HEK293T (cell line): ENCODE measurements around the gene NPBWR2.

ENCODE experiments used
- CTCF ChIA-PET: fragments of 350-600 bp; formaldehyde crosslinking; extraction: SDS; loops from one replicate; lab custom pipeline; 2021; ENCODE audit warnings: antibody characterized with exemption, inconsistent platforms; lab: Yijun Ruan, JAX
- POLR2A ChIA-PET: fragments of 350-600 bp; formaldehyde crosslinking; extraction: SDS; loops from one replicate; lab custom pipeline; 2020; ENCODE audit warnings: antibody characterized with exemption, inconsistent platforms; lab: Yijun Ruan, JAX
- DNase-seq: peaks from one replicate; pipeline ENCODE4 v3.0.0; 2012; ENCODE audit warnings: mixed read lengths; ENCODE audit errors: extremely low spot score
- ARNT ChIP-seq: fragments of 450-650 bp; IDR thresholded peaks from 2 replicates; pipeline ENCODE4 v1.6.1; 2017; ENCODE audit warnings: mild to moderate bottlenecking
- BHLHE40 ChIP-seq: fragments of 450-650 bp; IDR thresholded peaks from 2 replicates; pipeline ENCODE4 v1.6.1; 2016; ENCODE audit warnings: mild to moderate bottlenecking, moderate library complexity, borderline replicate concordance
- CTBP1 ChIP-seq: fragments of 450-650 bp; IDR thresholded peaks from 2 replicates; pipeline ENCODE4 v1.6.1; 2016; ENCODE audit warnings: borderline replicate concordance
- ELF4 ChIP-seq: fragments of 450-650 bp; IDR thresholded peaks from 2 replicates; pipeline ENCODE4 v1.6.1; 2017; ENCODE audit warnings: antibody characterized with exemption
- FOXA1 ChIP-seq: fragments of 450-650 bp; IDR thresholded peaks from 2 replicates; pipeline ENCODE4 v1.6.1; 2016; ENCODE audit warnings: mild to moderate bottlenecking
- FOXK2 ChIP-seq: fragments of 450-650 bp; IDR thresholded peaks from 2 replicates; pipeline ENCODE4 v1.6.1; 2016; ENCODE audit warnings: mild to moderate bottlenecking
- FOXM1 ChIP-seq: fragments of 450-650 bp; IDR thresholded peaks from 2 replicates; pipeline ENCODE4 v1.6.1; 2017; ENCODE audit warnings: mild to moderate bottlenecking, borderline replicate concordance
- HDGF ChIP-seq: fragments of 450-650 bp; IDR thresholded peaks from 2 replicates; pipeline ENCODE4 v1.6.1; 2017; ENCODE audit warnings: antibody characterized with exemption, borderline replicate concordance
- L3MBTL2 ChIP-seq: fragments of 450-650 bp; conservative IDR thresholded peaks from 2 replicates; pipeline ENCODE4 v1.6.1; 2016; ENCODE audit warnings: mild to moderate bottlenecking
- LEF1 ChIP-seq: fragments of 450-650 bp; IDR thresholded peaks from 2 replicates; pipeline ENCODE4 v1.6.1; 2017; ENCODE audit warnings: mild to moderate bottlenecking, borderline replicate concordance
- NFRKB ChIP-seq: fragments of 450-650 bp; IDR thresholded peaks from 2 replicates; pipeline ENCODE4 v1.6.1; 2016; ENCODE audit warnings: mild to moderate bottlenecking, moderate library complexity
- PKNOX1 ChIP-seq: fragments of 450-650 bp; IDR thresholded peaks from 2 replicates; pipeline ENCODE4 v1.6.1; 2016
- SP1 ChIP-seq: fragments of 450-650 bp; IDR thresholded peaks from 2 replicates; pipeline ENCODE4 v1.6.1; 2017
- SUZ12 ChIP-seq: fragments of 450-650 bp; IDR thresholded peaks from 2 replicates; pipeline ENCODE4 v1.6.1; 2016; ENCODE audit warnings: mild to moderate bottlenecking
- TARDBP ChIP-seq: fragments of 450-650 bp; IDR thresholded peaks from 2 replicates; pipeline ENCODE4 v1.6.1; 2016
- ZNF384 ChIP-seq: fragments of 450-650 bp; IDR thresholded peaks from 2 replicates; pipeline ENCODE4 v1.6.1; 2016

NPBWR2 gene

DNA sequence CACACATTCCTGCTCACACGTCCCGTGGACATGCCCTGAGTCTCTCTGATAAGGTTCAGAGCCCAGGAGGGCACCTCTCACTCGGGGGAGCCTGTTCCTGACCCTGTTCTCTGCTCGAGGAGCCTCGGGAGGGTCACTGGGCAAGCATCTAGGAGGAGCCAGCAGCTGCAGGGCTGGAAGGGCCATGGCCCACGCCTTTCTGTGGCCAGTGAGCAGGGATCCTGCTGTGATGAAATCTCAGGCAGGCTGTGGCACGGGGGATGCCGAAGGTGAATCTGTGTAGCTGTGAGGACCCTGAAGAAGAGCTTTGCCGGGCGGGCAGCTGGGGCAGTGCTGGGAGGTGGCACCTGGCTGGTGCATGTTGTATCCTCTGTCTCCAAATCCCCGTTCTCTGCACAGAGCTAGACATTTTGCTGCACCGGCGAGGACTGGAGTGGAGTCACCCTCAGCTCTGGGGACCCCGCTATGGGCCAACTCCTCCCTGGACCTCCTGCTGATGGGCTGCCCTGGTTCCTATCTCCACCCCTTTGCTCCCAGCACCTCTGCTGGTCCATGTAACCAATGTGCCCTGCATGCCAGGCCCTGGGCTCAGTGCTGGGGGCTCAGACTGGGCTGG is 7.1 kb upstream of the NPBWR2 start:
- DNase-seq = no peak
- ChIA-PET POLR2A (no interaction called here), CTCF (interaction anchor here (1.4 kb wide), 1 partner anchor 31 kb away, joined by 4 read pairs; no protein-coding TSS in a partner anchor)
- TF ChIP-seq SUZ12 (no peak), ARNT (no peak), L3MBTL2 (no peak), CTBP1 (no peak), LEF1 (no peak), FOXM1 (no peak), PKNOX1 (no peak), BHLHE40 (no peak), ZNF384 (no peak)

- CTCF ChIA-PET = no interaction called here
Measured at GRCh38 chr20:64113796-64114355, 6.5 kb upstream of the NPBWR2 start.

GRCh38 chr20:64113444-64113775 is 6.0 kb upstream of the NPBWR2 start:
- DNase-seq = no peak
- ChIA-PET POLR2A (no interaction called here), CTCF (no interaction called here)
- TF ChIP-seq HDGF = no peak
- TF ChIP-seq FOXA1 = no peak
- TF ChIP-seq SP1 = no peak
- TF ChIP-seq NFRKB = no peak
- no peak for TF ChIP-seq ARNT
- TF ChIP-seq FOXK2 = no peak
- no peak for TF ChIP-seq SUZ12
- no peak for TF ChIP-seq ELF4
- TF ChIP-seq BHLHE40 = no peak
- TF ChIP-seq ZNF384 = no peak
- no peak for TF ChIP-seq TARDBP
- TF ChIP-seq LEF1 = no peak
- no peak for TF ChIP-seq CTBP1
- no peak for TF ChIP-seq FOXM1
- no peak for TF ChIP-seq L3MBTL2
- no peak for TF ChIP-seq PKNOX1

More at GRCh38 chr20:64113796-64114355, 6.5 kb upstream of the NPBWR2 start:
- DNase-seq = no peak
- TF ChIP-seq BHLHE40 (no peak), CTBP1 (no peak), SP1 (no peak), FOXK2 (no peak), SUZ12 (no peak), ZNF384 (no peak), LEF1 (no peak), L3MBTL2 (no peak), NFRKB (no peak), ARNT (no peak), FOXM1 (no peak), TARDBP (no peak), ELF4 (no peak), FOXA1 (no peak), HDGF (no peak), PKNOX1 (no peak)
- POLR2A ChIA-PET = no interaction called here

DNA sequence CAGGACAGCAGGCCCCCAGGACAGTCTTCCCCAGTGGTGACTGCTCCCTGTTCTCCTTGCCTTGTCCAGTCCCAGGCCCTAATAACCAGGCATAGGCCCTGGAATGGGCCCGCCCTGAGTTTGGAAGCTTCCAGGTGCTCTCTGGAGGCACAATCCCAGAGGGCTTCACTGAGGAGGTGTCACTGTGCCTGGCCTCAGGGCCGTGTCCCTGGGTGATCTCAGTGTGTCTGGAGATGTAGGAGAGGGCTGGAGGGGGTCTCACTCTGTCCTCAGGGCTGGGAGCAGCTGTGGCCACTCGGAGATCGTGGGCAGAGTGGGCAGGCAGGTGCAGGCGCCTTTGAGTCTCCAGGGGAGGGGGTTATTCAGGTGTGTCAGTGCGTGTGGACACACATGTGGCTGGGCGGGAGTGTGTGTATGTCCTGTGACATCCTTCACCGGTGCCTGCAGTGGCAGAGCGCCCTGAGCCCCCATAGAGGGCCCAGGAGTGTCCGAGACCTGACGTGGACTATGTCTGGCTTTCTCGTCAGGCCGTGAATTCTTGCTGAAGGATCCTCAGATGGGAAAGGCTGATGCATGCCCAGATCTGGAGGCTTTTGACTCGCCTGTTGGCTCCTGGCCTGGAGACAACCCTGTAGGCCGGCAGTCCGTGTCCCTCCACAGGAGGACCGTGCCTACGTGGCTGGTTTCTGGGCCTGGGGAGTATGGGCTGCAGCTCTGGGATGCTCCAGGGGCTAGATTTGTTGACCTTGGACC is 5.5 kb upstream of the NPBWR2 start:
- ChIA-PET CTCF (no interaction called here), POLR2A (no interaction called here)
- DNase-seq = no peak
- TF ChIP-seq BHLHE40 (no peak), NFRKB (no peak), LEF1 (no peak), CTBP1 (no peak), ZNF384 (no peak)

GRCh38 chr20:64111841-64112641 is 4.7 kb upstream of the NPBWR2 start:
- POLR2A ChIA-PET = interaction anchor here (1.2 kb wide), 1 partner anchor 50 kb away, joined by 5 read pairs; the partner anchor contains the start of gene TCEA2
- CTCF ChIA-PET = interaction anchor here (1.1 to 1.2 kb wide), 2 partner anchors 9 to 29 kb away, joined by 3 read pairs; no protein-coding TSS in a partner anchor
- DNase-seq = no peak
- TF ChIP-seq FOXA1 (no peak), FOXK2 (no peak), CTBP1 (no peak), ELF4 (no peak)
